Glutamatergic neuron (in vitro differentiated cells): ENCODE measurements around the gene GPHN. TPM values are rescaled to one million over a fixed set of nuclear protein-coding genes. Genes with fewer than 3 reads are reported as not detected.
"Not testable (repeated sequence)": the region's sequence is repeated elsewhere in the genome, so short reads cannot be mapped to it uniquely, and the experiment has no call there.

Experiments
- DNase-seq: peaks from one replicate; pipeline ENCODE4 v3.0.0; 2022
- H3K27ac Mint-ChIP-seq: one replicate; pipeline ENCODE4 v1.8.0; 2020; ENCODE audit warnings: mild to moderate bottlenecking, mixed read lengths, inconsistent platforms; ENCODE audit not compliant: unreplicated experiment
- H3K27me3 Mint-ChIP-seq: one replicate; pipeline ENCODE4 v1.8.0; 2020; ENCODE audit warnings: mild to moderate bottlenecking, moderate library complexity, mixed read lengths, inconsistent platforms; ENCODE audit not compliant: unreplicated experiment
- H3K36me3 Mint-ChIP-seq: one replicate; pipeline ENCODE4 v1.8.0; 2020; ENCODE audit warnings: mild to moderate bottlenecking, mixed read lengths, inconsistent platforms; ENCODE audit not compliant: unreplicated experiment
- H3K4me1 Mint-ChIP-seq: one replicate; pipeline ENCODE4 v1.8.0; 2020; ENCODE audit warnings: mild to moderate bottlenecking, low read depth, mixed read lengths, inconsistent platforms; ENCODE audit not compliant: unreplicated experiment
- H3K4me3 Mint-ChIP-seq: one replicate; pipeline ENCODE4 v1.8.0; 2020; ENCODE audit warnings: mild to moderate bottlenecking, mixed read lengths, inconsistent platforms; ENCODE audit not compliant: unreplicated experiment
- H3K9me3 Mint-ChIP-seq: one replicate; pipeline ENCODE4 v1.8.0; 2020; ENCODE audit warnings: mild to moderate bottlenecking, moderate library complexity, mixed read lengths, inconsistent platforms; ENCODE audit not compliant: unreplicated experiment
- total RNA-seq: library from RNA; stranded (reverse); fragmentation: NEBNext Ultra II Directional; extraction: Animal tissue kit (Norgen Biotek cat#: 25700); gene quantifications from one replicate; pipeline ENCODE4 v1.2.1, GENCODE V29; 2021; ENCODE audit not compliant: unreplicated experiment
- TF ChIP-seq, protein P1 (sequence below): fragments of 200-600 bp; sonication (generic); IDR thresholded peaks from one replicate; pipeline ENCODE4 v1.5.0; 2021; ENCODE audit not compliant: partially characterized antibody, unreplicated experiment

Gene GPHN
- total RNA-seq, 1 donor from 2014 or later: 29.8 TPM

DNA sequence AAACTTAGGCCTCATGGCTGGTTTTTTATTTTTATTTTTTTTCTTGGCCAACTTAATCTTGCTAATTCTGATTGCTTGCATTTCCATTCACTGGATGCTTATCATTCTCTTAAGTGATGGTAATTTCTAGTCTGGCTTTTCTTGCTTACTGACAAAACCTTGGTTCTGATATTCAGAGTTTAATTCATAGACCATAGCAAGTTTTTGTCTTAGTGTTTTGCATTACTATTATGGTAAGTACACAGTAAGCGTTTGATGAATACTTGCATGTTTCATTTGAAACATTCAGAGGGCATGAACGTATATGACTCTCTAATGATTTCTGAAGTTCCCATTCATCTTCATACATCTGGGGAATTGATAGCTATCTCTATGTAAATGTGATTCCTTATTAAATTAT, 55.8 kb downstream of the GPHN start:
- Mint-ChIP-seq H3K4me3 (no peak overlapping the region), H3K36me3 (no peaks in the 10 kb centered on the region), H3K4me1 (no peaks in the 10 kb centered on the region), H3K27me3 (no peaks in the 10 kb centered on the region), H3K9me3 (no peaks in the 10 kb centered on the region), H3K27ac (no peak overlapping the region)
- DNase-seq: no peak
- TF ChIP-seq, protein P1, sequence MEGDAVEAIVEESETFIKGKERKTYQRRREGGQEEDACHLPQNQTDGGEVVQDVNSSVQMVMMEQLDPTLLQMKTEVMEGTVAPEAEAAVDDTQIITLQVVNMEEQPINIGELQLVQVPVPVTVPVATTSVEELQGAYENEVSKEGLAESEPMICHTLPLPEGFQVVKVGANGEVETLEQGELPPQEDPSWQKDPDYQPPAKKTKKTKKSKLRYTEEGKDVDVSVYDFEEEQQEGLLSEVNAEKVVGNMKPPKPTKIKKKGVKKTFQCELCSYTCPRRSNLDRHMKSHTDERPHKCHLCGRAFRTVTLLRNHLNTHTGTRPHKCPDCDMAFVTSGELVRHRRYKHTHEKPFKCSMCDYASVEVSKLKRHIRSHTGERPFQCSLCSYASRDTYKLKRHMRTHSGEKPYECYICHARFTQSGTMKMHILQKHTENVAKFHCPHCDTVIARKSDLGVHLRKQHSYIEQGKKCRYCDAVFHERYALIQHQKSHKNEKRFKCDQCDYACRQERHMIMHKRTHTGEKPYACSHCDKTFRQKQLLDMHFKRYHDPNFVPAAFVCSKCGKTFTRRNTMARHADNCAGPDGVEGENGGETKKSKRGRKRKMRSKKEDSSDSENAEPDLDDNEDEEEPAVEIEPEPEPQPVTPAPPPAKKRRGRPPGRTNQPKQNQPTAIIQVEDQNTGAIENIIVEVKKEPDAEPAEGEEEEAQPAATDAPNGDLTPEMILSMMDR: no peak

- DNase-seq: no peak
- H3K27ac Mint-ChIP-seq: no peak overlapping the region
- no peaks in the 10 kb centered on the region for H3K36me3 Mint-ChIP-seq
- no peaks in the 10 kb centered on the region for H3K9me3 Mint-ChIP-seq
- H3K4me3 Mint-ChIP-seq: no peak overlapping the region
- no peaks in the 10 kb centered on the region for H3K4me1 Mint-ChIP-seq
- H3K27me3 Mint-ChIP-seq: no peaks in the 10 kb centered on the region
- TF ChIP-seq, protein P1: no peak
These were observed 60.3 kb downstream of the GPHN start for GRCh38 chr14:66568220-66568619.

DNA sequence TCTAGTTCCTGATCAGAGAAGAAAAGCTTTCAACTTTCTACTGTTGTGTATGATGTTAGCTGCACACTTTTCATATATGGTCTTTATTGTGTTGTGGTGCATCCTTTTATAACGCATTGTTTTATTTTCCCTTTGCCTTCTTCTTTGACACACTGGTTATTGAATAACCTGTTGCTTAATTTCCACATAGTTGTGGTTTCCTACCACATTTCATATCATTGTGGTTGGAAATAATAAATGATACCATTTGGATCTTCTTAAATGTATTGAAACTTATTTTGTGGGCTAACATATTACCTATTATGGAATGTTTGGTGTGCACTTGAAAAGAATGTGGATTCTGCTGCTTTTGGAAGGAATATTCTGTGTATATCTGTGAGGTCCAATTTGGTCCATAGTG, 64.9 kb downstream of the GPHN start:
- H3K27me3 Mint-ChIP-seq: no peaks in the 10 kb centered on the region
- peaks cover 5% of the 10 kb centered on the region for H3K36me3 Mint-ChIP-seq
- no peaks in the 10 kb centered on the region for H3K4me1 Mint-ChIP-seq
- TF ChIP-seq, protein P1: no peak
- H3K4me3 Mint-ChIP-seq: no peak overlapping the region
- no peak overlapping the region for H3K27ac Mint-ChIP-seq
- peaks cover 1% of the 10 kb centered on the region for H3K9me3 Mint-ChIP-seq
- no peak for DNase-seq

DNA sequence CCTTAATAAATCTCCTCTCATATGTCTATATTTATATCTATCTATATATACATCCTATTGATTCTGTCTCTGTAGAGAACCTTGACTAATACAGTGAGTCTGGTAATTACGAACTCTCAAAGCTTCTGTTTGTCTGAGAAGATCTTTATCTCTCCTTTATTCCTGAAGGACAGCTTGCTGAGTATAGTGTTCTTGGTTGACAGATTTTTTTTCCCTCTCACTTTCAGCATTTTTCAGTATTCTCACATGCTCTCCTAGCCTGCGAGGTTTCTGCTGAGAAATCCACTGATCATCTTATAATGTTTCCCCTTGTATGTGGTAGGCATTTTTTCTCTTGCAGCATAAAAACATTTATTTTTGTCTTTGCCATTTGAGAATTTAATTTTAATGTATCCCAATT, 67.1 kb downstream of the GPHN start:
- no peaks in the 10 kb centered on the region for H3K27me3 Mint-ChIP-seq

DNA sequence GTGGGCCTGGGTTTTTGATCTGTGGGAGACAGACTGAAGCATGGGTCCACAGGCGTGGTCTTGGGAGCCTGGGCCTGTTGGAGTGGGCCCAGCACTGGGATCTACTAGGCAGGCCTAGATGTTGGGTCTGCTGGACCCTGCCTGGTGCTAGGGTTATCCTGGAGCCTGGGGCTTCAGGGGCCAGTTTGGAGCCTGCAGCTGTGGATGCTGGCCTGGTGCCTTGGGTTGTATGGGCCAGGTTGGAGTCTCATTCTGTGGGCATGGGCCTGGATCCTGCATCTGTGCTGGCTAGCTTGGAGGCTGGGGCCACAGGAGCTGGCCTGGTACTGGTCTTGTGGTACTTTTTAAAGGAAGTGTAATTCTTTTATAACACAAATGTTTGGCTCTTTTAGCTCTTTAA, 68.0 kb downstream of the GPHN start:
- no peak overlapping the region for H3K4me3 Mint-ChIP-seq
- peaks cover 1% of the 10 kb centered on the region for H3K9me3 Mint-ChIP-seq
- TF ChIP-seq, protein P1: no peak
- no peak overlapping the region for H3K27ac Mint-ChIP-seq
- no peaks in the 10 kb centered on the region for H3K27me3 Mint-ChIP-seq
- H3K4me1 Mint-ChIP-seq: no peaks in the 10 kb centered on the region
- DNase-seq: no peak
- H3K36me3 Mint-ChIP-seq: peaks cover 5% of the 10 kb centered on the region

More for the DNA sequence above, 67.1 kb downstream of the GPHN start:
- TF ChIP-seq, protein P1: no peak
- no peak for DNase-seq
- no peak overlapping the region for H3K27ac Mint-ChIP-seq
- no peak overlapping the region for H3K4me3 Mint-ChIP-seq
- H3K4me1 Mint-ChIP-seq: no peaks in the 10 kb centered on the region
- peaks cover 1% of the 10 kb centered on the region for H3K9me3 Mint-ChIP-seq
- peaks cover 5% of the 10 kb centered on the region for H3K36me3 Mint-ChIP-seq

DNA sequence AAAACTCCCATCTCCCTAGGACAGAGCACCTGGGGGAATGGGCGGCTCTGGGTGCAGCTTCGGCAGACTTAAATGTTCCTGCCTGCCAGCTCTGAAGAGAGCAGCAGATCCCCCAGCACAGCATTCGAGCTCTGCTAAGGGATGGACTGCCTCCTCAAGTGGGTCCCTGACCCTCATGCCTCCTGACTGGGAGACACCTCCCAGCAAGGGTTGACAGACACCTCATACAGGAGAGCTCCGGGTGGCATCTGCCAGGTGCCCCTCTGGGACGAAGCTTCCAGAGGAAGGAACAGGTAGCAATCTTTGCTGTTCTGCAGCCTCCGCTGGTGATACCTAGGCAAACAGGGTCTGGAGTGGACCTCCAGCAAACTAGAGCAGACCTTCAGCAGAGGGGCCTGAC, 79.8 kb downstream of the GPHN start:
- not testable (repeated sequence) for H3K4me1 Mint-ChIP-seq, H3K9me3 Mint-ChIP-seq, DNase-seq, H3K4me3 Mint-ChIP-seq, H3K27ac Mint-ChIP-seq, H3K27me3 Mint-ChIP-seq
- peaks cover 27% of the 10 kb centered on the region for H3K36me3 Mint-ChIP-seq
